ENCODE results near the gene MED7. TPM values are rescaled to one million over a fixed set of nuclear protein-coding genes. Genes with fewer than 3 reads are reported as not detected.

Gene MED7
- total and polyA plus RNA-seq, 2 of the 4 experiments (the other 2 are of a cell fraction), result 8.6 to 9.0 TPM

DNA sequence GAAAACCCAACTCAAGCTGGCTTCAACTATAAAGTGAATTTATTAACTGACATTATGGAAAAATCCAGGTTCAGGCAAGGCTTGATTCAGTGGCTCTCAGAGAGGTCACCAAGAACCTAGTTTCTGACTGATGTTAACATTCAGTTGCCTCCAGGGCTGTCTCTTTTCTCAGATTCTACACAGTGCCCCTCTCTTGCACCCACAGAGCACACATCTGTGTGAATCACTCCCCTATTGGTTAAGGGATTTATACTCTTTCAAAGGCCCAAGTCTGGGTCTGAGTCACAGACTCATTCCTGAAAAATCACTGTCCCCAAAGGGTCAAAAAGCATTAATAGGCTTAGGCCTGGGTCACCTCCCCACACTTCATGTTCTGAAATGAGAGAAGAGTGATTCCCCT is 27.7 kb downstream of the MED7 start:
- no peak overlapping the region for H3K9ac ChIP-seq (ENCODE audit: low read depth, low read length)
- no peak overlapping the region for H4K91ac ChIP-seq (ENCODE audit: insufficient read depth, low read depth, low read length)
- no peak overlapping the region for H2AK9ac ChIP-seq (replicated peaks; ENCODE audit: low read depth, low read length, poor library complexity)
- no peak overlapping the region for H2BK15ac ChIP-seq (ENCODE audit: low read depth, low read length)
- no peaks in the 10 kb centered on the region for H3K9me3 ChIP-seq (ENCODE audit: control insufficient read depth, insufficient read depth, low read length)
- no peak overlapping the region for H3K56ac ChIP-seq (ENCODE audit: extremely low read depth, insufficient read depth, low read length)
- no peak for TF ChIP-seq MXI1 (IDR thresholded peaks at IDR 0.05; ENCODE audit: borderline replicate concordance, low read depth, low read length)
- TF ChIP-seq, protein P1, sequence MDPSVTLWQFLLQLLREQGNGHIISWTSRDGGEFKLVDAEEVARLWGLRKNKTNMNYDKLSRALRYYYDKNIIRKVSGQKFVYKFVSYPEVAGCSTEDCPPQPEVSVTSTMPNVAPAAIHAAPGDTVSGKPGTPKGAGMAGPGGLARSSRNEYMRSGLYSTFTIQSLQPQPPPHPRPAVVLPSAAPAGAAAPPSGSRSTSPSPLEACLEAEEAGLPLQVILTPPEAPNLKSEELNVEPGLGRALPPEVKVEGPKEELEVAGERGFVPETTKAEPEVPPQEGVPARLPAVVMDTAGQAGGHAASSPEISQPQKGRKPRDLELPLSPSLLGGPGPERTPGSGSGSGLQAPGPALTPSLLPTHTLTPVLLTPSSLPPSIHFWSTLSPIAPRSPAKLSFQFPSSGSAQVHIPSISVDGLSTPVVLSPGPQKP (IDR thresholded peaks at IDR 0.05; ENCODE audit: borderline replicate concordance, low read depth, low read length), result no peak
- TF ChIP-seq CHD1 (IDR thresholded peaks at IDR 0.05; ENCODE audit: low read depth, low read length), result no peak
- TF ChIP-seq RCOR1 (IDR thresholded peaks at IDR 0.05; ENCODE audit: insufficient replicate concordance, low read length), result no peak
- TF ChIP-seq MAFK (IDR thresholded peaks at IDR 0.05; ENCODE audit: low read depth, low read length), result no peak
- TF ChIP-seq NFE2L2 (IDR thresholded peaks at IDR 0.05; ENCODE audit: low read depth, low read length), result no peak
- no peak for TF ChIP-seq RFX5 (IDR thresholded peaks at IDR 0.05; ENCODE audit: low read depth, low read length)
- TF ChIP-seq BHLHE40 (IDR thresholded peaks at IDR 0.05; ENCODE audit: low read depth, low read length), result no peak
- no peak for TF ChIP-seq CEBPB (IDR thresholded peaks at IDR 0.05; ENCODE audit: low read depth, low read length)
- no peak for TF ChIP-seq POLR2A (IDR thresholded peaks at IDR 0.05; ENCODE audit: low read depth, low read length)
- TF ChIP-seq, protein P2, sequence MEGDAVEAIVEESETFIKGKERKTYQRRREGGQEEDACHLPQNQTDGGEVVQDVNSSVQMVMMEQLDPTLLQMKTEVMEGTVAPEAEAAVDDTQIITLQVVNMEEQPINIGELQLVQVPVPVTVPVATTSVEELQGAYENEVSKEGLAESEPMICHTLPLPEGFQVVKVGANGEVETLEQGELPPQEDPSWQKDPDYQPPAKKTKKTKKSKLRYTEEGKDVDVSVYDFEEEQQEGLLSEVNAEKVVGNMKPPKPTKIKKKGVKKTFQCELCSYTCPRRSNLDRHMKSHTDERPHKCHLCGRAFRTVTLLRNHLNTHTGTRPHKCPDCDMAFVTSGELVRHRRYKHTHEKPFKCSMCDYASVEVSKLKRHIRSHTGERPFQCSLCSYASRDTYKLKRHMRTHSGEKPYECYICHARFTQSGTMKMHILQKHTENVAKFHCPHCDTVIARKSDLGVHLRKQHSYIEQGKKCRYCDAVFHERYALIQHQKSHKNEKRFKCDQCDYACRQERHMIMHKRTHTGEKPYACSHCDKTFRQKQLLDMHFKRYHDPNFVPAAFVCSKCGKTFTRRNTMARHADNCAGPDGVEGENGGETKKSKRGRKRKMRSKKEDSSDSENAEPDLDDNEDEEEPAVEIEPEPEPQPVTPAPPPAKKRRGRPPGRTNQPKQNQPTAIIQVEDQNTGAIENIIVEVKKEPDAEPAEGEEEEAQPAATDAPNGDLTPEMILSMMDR (conservative IDR thresholded peaks at IDR 0.05; ENCODE audit: low read depth, low read length), result no peak
- TF ChIP-seq, protein P3, sequence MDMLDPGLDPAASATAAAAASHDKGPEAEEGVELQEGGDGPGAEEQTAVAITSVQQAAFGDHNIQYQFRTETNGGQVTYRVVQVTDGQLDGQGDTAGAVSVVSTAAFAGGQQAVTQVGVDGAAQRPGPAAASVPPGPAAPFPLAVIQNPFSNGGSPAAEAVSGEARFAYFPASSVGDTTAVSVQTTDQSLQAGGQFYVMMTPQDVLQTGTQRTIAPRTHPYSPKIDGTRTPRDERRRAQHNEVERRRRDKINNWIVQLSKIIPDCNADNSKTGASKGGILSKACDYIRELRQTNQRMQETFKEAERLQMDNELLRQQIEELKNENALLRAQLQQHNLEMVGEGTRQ (IDR thresholded peaks at IDR 0.05; ENCODE audit: low read depth, low read length), result no peak
- TF ChIP-seq MAZ (IDR thresholded peaks at IDR 0.05; ENCODE audit: borderline replicate concordance, low read depth, low read length), result no peak
- TF ChIP-seq RAD21 (IDR thresholded peaks at IDR 0.05; ENCODE audit: low read length), result no peak
- TF ChIP-seq SMC3 (IDR thresholded peaks at IDR 0.05; ENCODE audit: low read depth, low read length), result no peak
- no peak for ATAC-seq (ENCODE audit: low read depth)
- H4K5ac ChIP-seq (ENCODE audit: low read depth, low read length), result no peak overlapping the region
- no peak overlapping the region for H2BK5ac ChIP-seq (ENCODE audit: low read depth, low read length, poor library complexity, severe bottlenecking)
- no peaks in the 10 kb centered on the region for H3K36me3 ChIP-seq (ENCODE audit: control insufficient read depth, insufficient read depth, low read length)
- H2AFZ ChIP-seq (replicated peaks; ENCODE audit: low read length, poor library complexity), result no peak overlapping the region
- no peak overlapping the region for H3K27ac ChIP-seq (ENCODE audit: insufficient read depth, low read length)
- H2BK120ac ChIP-seq (ENCODE audit: low read depth, low read length), result no peak overlapping the region
- H3K14ac ChIP-seq (replicated peaks; ENCODE audit: low read depth, low read length), result no peak overlapping the region
- in situ Hi-C loops (cut with MboI; ENCODE audit: low sequenced_read_pairs), result no loop called here
- no peak overlapping the region for H3K4me2 ChIP-seq (ENCODE audit: low read depth, low read length)
- intact Hi-C loops (cut with micrococcal nuclease), result no loop called here
- ChIA-PET CTCF (interaction anchor here (1.9 kb wide), 1 partner anchor 28 kb away, joined by 5 read pairs; the partner anchor contains the start of gene MED7), POLR2A (ENCODE audit: unreplicated experiment) (no interaction called here)
- no peak overlapping the region for H3K18ac ChIP-seq (ENCODE audit: low read depth, low read length)
- H3K23ac ChIP-seq (ENCODE audit: low read depth, low read length), result no peak overlapping the region
- H3K9me1 ChIP-seq (ENCODE audit: insufficient read depth, low read length), result no peaks in the 10 kb centered on the region
- H3K4me3 ChIP-seq (ENCODE audit: insufficient read depth, low read depth, low read length), result no peak overlapping the region
- no peak overlapping the region for H2AK5ac ChIP-seq (ENCODE audit: low read depth, low read length)
- no peak overlapping the region for H3K4ac ChIP-seq (ENCODE audit: low read depth, low read length)
- DNase-seq, result no peak
- no peaks in the 10 kb centered on the region for H3K79me1 ChIP-seq (ENCODE audit: low read depth in 1 of 2, low read length in 2 of 2)
- H3K4me1 ChIP-seq (ENCODE audit: control insufficient read depth, insufficient read depth, low read length), result peaks cover 2% of the 10 kb centered on the region; the same call in 1 of the 2 replicates
- no peak overlapping the region for H2BK20ac ChIP-seq (ENCODE audit: low read depth, low read length)
- no TSS peak for BruUV-seq (replicated peaks)
- no peaks in the 10 kb centered on the region for H4K20me1 ChIP-seq (ENCODE audit: insufficient read depth, low read length)
- H4K8ac ChIP-seq (ENCODE audit: low read depth in 2 of 2, low read length in 2 of 2), result no peak overlapping the region
- dilution Hi-C loops (cut with HindIII; ENCODE audit: low sequenced_read_pairs, unreplicated experiment), result no loop called here
- H3K27me3 ChIP-seq (ENCODE audit: control insufficient read depth, insufficient read depth, low read length), result no peaks in the 10 kb centered on the region

Data from IMR-90 (cell line).